GM19438 (cell line): Measurements from ENCODE around the gene PLTP.
"Not testable (repeated sequence)": the region's sequence is repeated elsewhere in the genome, so short reads cannot be mapped to it uniquely, and the experiment has no call there.

Source experiments
- ATAC-seq: cut with Tn5 transposase; IDR thresholded peaks from one replicate; pipeline ENCODE4 v1.9.1; 2021; ENCODE audit warnings: low read depth; ENCODE audit not compliant: unreplicated experiment

The PLTP gene, protein sequence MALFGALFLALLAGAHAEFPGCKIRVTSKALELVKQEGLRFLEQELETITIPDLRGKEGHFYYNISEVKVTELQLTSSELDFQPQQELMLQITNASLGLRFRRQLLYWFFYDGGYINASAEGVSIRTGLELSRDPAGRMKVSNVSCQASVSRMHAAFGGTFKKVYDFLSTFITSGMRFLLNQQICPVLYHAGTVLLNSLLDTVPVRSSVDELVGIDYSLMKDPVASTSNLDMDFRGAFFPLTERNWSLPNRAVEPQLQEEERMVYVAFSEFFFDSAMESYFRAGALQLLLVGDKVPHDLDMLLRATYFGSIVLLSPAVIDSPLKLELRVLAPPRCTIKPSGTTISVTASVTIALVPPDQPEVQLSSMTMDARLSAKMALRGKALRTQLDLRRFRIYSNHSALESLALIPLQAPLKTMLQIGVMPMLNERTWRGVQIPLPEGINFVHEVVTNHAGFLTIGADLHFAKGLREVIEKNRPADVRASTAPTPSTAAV

DNA sequence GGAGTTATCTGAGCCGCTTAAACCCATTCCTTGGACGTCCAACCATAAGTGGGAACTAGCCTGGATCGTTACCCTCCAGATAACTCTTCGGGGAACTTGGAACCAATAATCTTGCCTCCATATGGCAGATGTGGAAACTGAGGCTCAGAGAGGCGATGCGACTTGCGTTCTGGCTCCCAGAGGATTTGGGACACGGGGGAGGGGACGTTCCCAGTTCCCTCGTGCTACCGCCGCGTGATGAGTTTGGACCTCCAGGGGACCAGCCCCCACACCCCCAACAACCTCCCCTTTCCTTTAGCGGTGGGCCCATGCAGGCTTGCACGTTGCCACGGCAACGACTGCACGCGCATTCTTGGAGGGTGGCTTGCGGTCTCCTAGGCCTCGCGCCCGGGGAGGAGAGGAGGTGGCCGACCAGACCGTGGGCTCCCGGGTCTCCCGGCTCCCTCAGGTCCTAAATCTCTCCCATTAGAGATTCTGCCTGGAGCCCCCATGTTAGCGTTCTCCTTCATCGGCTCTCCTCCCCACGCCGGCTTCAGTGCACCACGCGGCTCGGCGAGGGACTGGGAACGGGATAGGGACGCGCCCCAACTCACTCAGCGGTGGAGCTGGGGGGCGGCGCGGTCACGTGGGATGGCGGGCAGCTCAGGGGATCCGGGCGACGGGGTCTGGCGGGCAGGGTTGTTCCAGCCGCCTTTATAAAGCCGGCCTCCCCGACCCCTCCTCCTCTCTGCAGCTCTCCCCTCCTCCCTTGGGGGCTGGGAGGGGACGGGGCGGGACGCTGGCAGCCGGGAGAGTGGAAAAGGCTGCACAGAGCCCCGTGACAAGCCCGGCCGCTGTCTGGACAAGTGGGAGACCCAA, at the start of gene PLTP:
TSS of gene PLTP (minus strand) at position 670 of the 858 bp plus-strand sequence. CDS start 703 bp downstream, outside the sequence.
- ATAC-seq = no peak

DNA sequence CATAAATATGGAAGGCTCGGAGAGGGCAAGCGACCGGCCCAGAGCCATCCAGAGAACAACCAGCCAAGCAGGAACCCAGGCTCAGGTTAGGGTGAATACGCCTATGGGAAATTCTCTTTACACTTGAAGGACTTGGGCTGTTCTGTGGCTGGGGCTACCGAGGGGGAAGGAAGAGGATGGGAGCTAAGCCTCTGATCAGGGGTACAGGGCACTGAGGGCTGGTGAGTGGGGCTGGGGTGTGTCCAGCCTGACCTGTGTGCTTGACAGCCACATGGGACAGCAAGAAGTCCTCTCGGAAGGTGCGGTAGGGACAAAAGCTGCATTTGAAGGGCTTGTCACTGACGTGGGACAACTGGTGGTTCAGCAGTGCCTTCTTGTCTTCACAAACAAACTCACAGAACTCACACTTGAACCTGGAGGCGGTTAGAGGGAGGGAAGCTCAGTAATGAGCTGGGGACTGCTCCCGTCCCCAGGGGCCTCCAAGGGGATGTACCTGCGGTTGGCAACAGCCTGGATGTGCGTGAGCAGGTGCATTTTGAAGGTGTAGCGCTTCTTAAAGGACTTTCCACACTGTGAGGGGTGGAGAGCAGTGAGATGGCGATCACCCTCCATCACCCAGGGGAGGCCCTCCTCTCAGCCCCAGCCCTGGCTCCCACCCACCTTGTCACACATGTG, 48.1 kb upstream of the PLTP start:
- no peak for ATAC-seq

DNA sequence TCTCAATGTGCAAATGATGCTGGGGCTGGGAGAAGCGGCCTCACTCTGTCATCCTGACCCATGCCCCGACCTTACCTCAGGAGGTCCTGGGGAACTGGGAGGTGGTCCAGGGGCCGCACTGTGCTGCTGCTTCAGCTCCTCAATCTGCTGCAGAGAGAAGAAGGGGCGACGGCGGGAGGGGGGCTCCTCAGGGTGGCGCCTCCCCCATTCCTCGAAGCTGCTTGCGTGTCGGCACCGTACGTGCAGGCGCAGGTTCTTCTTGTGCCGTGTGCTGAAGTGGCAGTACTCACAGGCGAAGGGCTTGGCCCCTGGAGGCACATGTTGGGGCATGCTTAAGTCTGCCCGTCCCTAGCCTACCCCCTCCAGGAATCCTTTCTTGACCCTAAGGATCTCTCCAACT, 47.2 kb upstream of the PLTP start:
- ATAC-seq = no peak

DNA sequence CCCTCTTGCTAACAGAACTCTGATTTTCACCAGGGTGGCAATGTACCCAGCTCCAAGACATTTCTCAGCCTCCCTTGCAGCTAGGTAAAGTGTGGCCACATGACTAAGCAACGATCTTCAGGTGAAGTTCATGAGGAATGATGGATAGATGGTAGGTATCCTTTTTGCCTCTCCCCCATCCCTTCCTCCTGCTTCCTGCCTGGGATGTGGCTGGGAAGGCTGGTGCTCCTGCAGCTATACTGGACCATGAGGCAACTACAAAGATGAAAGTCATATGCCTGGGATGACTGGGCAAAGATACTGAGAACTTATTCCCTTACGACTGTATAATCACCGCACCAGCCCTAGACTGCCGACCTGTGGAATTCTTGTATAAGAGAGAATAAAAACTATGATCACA, 46.6 kb upstream of the PLTP start:
- no peak for ATAC-seq

DNA sequence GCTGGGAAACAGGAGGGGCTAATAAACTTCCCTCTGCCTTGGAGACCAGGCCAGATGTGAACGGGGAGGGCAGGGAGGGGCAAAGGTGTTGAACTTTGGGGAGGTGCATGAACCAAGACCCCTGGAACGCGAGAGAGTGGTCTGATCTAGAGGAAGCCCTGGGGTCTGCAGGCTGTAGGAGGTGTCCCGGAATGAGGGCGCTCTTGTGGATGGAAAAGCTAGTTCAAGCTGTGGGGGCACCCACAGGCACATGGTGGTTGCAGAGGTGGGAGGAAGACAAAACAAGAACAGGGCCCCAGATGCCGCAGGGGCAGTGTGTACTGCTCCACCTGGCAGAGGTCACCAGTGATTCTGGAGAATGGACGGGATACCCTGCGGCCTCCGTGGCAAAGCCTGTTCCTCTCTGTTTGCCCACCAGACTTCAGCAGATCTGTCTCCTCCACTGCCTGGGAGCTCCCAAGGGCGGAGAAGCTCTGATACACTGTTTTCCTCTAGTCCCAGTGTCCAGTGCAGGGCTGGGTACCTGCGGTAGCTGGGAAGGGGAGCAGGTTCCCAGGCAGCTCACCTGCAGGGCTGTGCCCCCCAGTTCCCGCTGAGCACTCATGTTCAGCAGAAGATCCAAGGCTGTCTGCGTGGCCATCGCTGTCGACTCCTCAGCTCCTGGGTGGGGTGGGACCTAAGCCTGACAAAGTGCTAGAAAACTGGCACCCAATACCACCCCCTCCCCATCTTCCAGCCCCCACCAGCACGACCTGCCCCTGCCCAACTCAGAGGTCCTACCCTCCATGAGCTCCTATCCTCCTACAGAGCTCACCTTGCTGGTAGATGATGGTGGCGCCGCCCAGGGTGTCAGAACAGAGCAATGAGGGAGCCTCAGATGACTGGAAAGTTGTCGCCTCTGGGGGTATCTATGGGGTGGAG, 45.3 kb upstream of the PLTP start:
- ATAC-seq = no peak

DNA sequence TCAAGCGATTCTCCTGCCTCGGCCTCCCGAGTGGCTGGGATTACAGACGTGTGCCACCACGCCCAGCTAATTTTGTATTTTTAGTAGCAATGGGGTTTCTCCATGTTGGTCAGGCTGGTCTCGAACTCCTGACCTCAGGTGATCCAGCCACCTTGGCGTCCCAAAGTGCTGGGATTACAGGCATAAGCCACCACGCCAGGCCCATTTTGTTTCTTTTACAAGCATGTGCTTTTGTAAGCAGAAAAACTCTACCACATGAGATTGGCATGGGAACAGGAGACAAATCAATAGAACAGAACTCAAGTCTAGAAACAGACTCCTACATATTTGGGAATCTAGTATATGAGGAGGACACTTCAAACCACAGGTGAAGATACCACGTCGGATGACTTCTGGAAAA, 44.4 kb upstream of the PLTP start:
- ATAC-seq = not testable (repeated sequence)

DNA sequence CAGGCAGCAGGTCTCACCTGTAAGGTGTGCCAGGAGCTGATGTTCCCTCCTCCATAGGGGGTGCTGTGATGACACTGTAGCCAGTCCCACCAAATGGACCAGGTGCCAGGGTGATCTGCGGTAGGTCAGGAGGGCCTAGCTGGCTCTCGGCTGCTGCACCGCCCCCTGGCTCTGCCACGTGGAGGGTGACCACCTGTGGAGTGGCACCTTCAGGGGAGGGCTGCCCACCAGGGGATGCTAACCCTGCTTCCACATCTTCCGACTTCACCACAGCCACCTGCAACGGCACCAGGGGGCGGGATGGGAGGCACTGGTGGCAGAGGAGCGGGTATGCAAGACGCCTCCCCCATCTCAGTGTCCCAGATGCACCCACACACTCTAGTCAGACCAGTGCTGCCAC, 41.7 kb upstream of the PLTP start:
- ATAC-seq = no peak

DNA sequence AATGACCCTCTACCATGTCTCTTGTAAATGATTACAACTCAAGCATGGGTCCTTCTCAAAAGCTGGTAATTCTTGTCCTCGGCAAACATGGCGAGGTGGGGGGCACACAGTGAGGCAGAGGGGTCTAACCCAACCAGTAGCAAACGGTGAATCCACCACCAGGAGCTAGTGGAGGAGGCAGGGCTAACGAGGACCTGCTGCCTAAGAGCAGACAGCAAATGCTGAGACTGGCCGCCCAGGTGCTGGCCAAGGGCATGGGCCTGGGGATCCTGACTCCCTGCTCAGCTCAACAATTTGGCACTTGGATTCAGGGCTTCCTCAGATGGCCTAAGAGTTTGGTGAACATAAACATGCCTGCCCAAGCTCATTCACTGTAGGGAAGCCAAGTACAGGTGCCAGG, 40.9 kb upstream of the PLTP start:
- no peak for ATAC-seq

DNA sequence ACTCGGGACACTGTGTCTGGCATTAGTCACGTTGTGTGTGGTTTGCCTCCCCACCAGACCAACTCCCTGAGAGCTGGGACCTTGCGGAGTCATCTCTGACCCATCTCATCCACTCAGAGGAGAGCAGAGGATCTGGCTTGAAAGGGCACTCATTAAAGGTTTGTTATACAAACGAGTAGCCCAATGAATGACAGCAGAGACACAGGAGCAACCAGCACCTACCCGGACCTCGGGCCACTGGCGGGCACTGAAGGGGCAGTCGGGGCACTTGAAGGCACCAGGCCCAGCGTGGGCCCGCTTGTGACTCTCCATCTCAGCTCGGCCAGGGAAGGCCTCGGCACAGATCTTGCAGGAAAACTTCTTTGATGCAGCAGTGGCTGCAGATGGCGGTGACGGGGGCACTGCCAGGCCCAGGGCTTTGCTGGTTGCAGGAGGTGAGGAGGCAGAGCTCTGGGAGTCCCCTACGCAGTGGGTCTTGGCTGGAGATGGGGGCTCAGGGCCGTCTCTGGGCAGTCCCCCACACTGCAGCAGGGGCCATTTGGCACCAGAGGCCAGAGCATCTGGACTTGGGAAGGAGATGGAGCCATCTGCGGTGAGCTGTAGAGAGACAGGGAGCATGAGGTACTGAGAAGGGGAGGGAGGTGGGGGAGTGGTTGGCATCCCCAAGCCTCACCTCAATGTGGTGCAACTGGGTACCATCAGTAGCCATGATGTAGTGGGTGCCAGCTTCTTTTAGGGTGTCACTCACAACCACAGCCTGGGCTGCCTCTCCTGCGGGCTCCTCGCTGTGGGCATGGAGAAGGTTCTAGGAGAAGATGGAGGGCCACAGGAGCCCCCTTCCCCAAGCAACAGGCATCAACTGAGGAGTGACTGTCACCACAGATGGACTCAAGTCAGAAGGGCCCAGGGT, 40.2 kb upstream of the PLTP start:
- ATAC-seq = no peak

DNA sequence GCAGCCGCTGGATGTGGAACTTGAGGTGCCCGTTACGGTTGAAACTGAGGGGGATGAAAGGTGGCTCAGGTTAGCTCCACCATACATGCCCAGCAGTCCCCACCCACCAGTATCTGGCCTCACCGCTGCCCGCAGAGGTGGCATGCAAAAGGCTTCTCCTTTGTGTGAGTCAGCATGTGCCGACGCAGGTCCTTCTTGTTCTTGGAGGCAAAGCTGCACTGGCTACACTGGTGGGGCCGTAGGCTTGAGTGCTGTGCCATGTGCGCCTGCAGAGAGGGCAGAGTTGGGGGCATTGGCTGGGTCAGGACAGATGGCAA, 38.3 kb upstream of the PLTP start:
- ATAC-seq = no peak

DNA sequence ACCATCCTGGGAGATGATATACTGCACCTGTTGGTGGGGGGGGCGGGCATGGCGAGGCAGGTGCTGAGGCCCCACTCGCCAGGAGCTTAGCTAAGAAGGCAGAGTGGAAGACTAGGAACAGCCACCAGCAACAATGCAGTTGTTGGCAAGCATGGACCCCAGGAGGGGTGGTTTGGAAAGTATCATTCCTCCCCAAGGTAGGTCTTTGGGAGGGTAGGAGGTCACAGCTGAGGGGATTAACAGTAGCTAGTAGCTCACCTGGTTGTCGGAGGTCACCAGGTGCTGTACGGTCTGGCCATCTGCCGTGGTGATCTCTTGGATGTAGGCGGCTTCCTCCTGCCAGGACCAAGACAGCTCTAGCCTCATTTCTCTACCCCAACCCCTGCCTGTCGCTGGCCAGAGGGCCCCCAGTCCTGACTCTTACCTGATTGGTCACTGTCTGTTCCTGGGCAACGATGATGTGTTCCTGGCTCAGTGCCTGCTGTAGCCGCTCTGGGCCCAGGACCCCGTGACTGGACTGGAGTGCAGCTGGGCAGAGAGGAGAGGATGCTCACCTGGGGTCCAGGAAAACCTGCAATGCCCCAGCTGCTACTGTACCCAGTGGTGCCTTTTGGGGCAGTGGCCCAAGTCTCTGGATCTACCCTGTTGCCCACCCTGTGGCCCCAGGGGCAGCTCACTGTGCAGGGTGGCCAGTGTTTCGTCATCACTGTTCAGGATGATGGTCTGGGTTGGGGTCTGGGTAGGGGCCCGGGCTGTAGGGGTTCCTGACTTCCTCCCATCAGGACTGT, 37.8 kb upstream of the PLTP start:
- no peak for ATAC-seq

DNA sequence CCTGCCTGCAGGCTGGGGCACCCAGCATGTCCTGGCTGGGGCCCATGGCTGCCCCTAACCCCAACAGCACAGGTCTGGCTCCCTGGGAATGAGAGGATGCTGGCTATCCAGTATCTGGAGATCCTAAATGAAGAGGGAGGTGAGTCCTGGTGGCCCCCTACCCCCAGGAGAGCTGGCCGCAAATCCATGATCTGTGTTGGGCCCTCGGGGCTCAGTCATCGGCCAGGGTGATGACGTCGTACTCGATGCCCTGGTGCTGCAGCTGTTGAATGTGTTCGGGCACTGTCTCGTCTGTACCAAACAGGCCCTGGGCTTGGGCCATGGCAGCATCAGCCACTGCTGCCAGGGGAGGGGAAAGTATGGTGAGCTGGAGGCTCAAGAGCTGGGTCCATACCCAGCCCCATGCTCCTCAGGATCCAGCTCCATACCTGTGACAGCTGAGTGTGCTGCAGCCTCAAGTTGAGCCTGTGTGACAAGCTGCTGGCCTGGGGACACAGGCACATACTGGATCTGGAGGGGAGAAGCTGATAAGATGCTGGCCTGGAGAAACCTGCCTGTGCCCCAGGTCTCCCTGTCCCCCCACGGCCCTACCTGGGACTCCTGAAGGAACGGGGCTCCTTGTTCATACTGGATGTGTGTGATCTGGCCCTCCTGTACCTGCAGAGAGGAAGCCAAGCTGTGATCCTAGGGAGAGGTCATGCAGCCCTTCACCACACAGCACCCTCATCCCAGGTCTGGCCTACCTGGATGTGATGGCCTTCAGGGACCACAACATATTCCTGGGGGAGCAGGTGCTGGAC, 37.0 kb upstream of the PLTP start:
- ATAC-seq = no peak

DNA sequence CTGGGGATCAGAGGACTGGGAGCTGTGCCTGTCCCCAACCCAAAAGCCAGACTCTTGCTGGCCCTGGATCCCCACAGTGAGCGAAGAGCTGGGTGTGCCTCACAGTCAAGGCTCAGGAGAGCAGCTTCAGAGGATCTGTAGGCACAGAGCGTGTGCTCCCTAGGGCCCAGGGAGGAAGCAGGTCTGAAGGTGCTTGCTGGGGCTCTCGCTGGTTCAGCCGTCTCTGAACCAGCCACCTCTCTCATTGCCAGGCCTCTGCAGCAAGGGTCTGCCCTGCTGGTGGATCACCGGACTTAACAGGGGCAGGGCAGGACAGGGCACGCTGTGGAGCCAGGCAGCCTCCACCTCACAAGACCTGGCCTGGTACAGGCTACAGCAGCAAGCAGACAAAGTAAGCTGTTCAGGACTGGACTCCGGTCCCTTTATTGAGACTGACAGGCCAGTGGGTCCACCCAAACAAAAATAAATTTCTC, 36.3 kb upstream of the PLTP start:
- ATAC-seq = no peak

DNA sequence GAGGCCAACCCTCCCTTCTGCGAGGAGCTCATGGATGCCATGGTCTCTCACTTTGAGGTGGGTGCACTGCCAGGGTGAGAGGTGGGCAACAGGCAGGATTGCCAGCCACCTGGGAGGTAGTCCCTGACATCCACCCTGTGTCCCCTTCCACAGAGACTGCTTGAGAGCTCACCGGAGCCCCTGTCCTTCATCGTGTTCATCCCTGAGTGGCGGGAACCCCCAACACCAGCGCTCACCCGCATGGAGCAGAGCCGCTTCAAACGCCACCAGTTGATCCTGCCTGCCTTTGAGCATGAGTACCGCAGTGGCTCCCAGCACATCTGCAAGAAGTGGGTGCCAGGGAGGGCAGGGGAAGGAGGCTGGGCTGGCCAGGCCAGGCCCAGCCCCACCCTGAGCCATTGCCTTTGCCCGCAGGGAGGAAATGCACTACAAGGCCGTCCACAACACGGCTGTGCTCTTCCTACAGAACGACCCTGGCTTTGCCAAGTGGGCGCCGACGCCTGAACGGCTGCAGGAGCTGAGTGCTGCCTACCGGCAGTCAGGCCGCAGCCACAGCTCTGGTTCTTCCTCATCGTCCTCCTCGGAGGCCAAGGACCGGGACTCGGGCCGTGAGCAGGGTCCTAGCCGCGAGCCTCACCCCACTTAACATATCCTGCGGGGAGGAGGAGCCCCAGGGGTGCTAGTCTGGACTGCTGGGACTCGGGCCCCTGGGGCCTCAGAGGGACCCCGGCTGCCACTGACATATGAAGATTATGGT, 35.3 kb upstream of the PLTP start:
- ATAC-seq = no peak

DNA sequence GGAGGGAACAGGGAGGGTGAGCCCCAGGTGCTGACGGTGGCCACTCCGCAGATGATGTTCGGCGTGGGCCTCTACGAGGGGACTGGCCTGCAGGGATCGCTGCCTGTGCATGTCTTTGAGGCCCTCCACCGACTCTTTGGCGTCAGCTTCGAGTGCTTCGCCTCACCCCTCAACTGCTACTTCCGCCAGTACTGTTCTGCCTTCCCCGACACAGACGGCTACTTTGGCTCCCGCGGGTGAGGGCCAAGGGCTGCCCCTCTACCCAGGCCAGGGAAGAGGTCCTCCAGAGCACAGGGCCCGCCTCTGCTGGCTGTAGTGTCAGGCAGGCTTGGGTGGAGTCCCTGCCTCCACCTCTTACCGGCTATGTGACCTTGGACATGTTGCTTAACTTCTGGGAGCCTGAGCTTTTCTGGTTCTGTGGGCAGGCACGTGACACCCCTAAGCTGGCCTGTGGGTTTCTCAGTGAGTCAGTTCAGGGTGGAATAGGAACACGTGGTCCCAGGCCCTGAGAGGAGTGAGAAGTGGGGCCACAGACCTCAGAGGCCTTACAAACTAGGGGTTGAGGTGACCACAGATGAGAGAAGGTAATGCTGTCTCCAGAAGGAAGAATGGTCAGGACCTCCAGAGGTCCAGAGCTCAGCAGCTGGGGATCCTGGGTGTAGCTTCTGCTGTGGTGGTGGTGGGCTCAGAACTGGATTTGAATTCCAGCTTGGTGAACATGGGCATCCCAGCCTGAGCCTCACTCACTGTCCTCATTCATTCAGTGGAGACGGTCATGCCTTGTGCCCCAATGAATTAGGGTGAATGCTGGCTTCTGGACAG, 34.4 kb upstream of the PLTP start:
- no peak for ATAC-seq

DNA sequence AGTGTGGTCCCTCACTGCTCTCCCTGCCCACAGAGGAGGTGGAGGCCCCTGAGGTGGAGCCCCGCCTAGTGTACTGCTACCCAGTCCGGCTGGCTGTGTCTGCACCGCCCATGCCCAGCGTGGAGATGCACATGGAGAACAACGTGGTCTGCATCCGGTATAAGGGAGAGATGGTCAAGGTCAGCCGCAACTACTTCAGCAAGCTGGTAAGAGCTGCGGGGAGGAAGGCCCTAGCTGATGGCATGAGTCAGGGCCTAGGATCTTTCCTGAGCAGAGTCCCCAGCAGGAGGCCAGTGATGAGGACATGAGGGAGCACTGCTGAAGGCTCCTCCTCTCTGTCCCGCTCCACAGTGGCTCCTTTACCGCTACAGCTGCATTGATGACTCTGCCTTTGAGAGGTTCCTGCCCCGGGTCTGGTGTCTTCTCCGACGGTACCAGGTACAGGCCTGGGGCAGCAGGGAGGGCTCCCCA, 33.8 kb upstream of the PLTP start:
- ATAC-seq = no peak
